Activated CD4-positive, alpha-beta T cell treated with anti-CD3 and anti-CD28 coated beads, Interleukin-10, Interleukin-2, amounts not matched to agents 100 ng/mL and 50 ng/mL, durations not matched to agents 16 hours and 8 hours (primary cell): Measurements from ENCODE around the gene LIFR.
"Not testable (repeated sequence)": the region's sequence is repeated elsewhere in the genome, so short reads cannot be mapped to it uniquely, and the experiment has no call there.

Source experiments
- DNase-seq: peaks from one replicate; pipeline ENCODE4 v3.0.0-alpha.2; 2020

Gene LIFR

DNA sequence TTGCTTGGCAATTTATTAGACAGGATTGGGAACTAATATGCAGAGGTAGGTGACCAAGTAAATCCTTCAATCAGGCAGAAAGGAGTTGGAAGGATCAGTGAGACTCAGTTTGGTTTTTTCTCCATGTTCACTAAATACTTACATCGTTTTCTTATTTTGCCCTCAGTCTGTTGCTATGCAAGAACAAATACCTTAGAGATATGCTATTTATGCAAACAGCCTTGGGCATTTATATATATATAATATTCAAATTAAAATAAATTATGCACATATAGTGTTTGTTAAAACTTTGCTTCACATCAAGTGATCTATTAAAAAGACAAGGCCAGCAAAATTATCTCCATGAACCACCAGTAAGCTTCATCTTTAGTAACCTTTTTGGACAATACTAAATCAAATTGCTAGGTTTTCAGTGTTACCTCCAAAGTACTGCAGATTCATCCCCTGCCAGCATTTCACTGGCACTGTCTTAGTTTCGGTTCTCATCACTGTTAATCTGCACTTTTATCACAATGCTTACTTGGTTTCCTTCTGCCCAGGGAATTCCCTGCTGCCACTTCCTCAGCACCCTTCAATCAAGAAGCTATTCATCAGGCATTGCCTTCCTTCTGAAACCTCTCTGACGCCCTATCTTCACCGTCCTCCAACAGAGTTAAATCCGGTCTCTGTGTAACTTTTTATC, 26.0 kb upstream of the LIFR start:
- no peak for DNase-seq

DNA sequence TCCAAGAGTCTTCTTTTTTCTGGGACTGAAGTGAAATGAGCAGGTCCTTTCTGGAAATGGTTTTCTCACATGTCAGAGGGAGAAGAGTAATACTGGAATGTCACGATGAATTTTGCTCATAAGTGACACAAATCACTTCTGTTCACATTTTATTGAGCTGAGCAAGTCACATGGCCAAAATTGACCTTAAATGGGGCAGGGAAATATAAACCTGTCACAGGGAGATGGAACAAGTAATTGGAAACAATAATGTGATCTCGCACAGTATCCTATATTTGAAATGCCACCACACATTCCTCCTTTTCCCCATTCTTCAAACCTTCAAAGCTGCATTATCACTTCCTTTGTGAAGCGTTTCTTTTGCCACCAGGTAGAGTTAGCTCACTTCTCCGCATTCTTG, 25.2 kb upstream of the LIFR start:
- DNase-seq, result no peak

DNA sequence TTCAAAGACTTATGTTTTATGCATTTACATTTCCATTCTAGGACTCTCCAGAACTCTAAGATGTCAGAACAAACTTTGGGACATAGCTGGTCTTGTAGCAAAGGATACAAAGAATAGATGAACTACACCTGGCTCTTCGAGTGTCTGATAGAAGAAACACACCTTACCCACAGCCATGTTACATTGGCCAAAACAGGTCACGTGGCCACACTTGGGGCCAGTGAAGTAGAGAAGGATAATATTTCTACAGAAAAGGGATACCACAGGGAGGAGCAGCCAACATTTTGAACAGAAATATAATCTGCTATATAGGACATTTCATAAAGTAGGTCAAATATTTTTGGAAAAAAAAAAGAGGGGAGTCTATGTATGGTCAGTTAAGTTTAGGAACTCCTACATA, 22.7 kb upstream of the LIFR start:
- no peak for DNase-seq

DNA sequence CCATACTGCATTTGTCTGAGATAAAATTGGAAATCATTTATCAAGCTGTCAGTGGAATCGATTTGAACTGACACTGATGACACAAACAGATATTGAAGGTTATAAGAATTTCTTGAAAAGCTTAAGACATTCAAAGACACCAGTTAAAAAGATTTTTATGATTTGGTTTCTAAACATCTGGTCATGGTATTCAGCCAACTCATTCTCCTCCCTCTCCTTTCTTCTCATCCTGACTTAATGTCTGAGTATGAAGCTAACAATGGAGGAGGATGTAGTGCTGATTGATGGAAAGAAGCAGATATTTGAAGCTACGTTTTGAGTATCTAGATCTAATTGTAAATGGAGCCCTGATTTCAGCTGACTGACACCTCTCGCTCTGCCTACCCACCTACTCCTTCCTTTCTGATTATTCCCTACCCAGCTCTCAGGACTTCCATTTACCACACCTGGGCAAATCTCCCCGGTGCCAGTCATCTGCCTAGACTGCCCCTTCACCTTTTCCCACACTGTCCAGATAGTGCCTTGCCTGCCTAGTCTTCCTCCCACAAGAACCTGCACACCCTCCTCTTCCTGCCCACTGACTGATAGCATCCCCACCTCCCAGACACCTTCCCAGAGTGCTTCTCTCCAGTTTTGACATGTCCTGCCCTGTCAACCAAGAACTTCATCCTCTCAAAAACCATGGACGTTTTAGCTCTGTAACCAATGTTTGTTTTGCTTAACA, 20.7 kb upstream of the LIFR start:
- DNase-seq, result no peak

DNA sequence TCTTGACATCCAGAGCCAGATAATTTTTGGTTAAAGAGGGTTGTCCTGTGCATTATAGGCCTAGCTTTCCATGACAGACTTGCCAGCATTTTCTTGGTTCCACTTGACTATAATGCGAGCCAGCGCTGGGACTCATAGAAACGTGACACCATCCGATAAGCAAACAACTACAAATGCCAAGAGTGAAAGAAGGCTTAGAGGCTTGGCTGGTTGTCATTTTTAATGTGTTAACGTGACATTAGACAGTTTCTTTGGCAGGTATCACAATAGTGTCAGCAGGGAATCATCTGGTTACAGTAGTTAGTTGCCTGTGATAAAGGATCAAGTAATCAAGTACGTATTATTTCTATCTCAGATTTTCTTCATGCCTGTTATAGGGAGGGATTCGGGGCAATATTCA, 20.0 kb upstream of the LIFR start:
- no peak for DNase-seq

DNA sequence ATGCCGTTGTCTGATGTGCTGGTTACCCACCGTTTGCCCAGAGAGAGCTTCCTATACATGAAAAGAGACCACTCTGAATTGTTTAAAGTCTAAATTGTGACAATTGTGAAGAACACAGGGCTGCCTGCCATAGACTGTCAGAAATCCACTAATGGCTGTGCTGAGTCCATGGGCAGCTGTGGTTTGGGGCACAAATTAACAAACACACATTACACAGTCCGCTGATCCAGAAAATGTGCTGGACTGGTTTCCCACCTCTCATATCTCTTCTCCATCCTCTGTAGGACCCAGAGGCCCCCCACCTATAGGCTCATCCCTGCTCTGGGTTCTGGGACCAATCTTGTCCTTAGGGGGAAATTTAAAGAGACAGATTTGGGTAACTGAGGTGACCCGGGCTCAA, 19.0 kb upstream of the LIFR start:
- no peak for DNase-seq

DNA sequence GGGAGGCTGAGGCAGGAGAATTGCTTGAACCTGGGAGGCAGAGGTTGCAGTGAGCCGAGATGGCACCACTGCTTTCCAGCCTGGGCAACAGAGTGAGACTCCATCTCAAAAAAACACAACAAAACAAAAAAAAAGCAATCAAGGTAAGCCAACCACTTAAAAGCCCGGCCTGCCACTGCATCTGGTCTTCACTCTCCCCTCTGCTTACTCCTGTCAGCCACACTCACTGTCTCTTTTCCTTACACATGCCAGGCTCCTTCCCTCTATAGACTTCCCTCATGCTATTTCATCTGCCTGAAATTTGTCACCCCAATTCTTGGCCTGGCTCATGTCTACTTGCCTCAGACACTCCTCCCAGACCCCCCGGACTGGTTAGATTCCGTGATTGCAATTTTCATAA, 17.6 kb upstream of the LIFR start:
- no peak for DNase-seq

DNA sequence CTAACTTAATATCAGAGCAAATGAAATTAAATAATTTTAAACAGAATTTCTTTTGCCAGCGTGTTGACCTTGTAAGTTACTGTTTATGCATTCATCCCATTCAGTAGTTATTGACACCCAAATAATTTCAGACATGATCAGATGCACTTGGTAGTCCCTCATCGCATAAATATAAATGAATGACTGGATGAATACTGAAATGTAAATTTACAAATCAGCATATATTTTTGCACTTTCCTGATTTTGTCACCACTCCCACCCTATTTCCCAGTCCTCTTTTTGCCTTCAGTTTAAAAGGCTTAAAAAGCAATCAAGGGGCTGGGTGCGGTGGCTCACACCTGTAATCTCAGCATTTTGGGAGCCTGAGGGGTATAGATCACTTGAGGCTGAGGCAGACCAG, 17.1 kb upstream of the LIFR start:
- no peak for DNase-seq

DNA sequence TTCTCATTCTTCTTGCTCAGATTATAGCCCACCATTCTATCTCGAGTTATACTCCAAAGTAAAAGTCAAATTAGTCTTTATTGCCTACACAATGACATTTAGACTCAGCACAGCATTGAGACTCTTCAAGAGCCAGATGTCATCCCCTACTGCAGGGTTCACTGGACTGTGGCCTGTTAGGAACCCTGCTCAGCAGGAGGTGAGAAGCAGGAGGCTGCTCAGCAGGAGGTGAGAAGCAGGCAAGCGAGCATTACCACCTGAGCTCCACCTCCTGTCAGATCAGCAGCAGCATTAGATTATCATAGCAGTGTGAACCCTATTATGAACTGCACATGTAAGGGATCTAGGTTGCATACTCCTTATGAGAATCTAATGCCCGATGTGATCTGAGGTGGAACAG, 12.7 kb upstream of the LIFR start:
- no peak for DNase-seq

DNA sequence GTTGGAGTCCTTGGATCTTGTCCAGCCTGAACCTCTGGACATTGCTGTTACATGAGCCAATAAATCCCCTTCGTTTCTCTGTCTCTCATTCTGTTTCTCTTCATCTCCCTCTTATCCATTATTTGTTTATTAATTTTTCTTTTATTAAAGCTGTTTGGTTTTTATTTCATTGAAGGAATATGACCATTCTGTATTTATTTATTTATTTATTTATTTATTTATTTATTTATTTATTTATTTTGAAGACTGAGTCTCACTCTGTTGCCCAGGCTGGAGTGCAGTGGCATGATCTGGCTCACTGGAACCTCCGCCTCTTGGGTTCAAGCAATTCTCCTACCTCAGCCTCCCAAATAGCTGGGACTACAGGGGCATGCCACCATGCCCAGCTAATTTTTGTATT, 10.9 kb upstream of the LIFR start:
- DNase-seq, result not testable (repeated sequence)

DNA sequence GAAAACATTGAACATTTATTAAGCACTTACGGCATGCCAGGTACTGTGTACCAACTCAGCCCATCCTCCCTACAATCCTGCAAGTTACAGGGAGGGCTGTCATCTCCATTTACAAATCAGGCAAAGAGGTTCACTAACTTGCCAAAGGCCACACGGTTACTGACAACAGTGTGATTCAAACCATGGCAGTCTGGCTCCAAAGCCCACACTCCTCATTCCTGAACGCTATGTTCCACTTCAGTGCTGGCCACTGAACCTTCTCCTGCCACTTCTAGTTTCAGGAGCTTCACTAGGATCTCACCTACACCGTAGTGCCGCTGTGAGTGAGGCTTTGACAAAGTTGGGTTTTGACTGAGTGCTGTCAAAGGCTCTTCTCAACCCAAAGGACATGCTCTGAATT, 7.2 kb upstream of the LIFR start:
- no peak for DNase-seq

DNA sequence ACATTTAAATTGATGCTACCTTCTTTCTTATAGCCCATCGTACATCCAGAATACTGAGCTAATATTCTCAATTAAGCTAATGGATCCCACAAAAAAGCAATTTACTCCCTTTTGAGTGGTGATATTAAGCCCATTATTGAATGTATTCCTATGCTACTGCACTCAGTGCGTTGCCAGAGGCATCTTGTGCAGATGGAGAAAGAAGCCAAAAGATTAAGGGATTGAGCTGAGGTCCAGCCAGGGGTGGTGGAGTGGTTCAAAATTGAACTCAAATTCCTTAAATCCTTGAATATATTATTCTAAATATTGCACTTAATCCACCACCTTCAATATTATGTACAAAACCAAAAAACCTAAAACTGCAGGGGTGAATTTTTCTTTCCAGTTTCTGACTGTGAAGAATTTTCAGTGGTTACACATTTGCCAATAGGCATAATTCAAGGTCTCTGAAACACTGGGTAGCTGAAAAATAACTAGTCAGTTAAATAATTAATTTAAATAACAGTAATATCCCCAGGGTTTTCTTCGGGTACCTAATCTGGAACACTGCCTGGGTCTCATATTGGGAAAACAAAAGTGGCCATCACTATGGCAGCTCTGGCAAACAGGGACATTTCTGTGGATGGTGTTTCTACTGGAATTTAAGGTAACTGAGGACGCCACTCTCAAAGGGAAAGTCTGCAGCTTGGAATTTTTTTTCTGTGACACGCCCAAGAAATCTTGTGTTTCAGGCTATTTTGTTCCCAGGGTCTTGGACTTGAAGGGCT, 6.2 kb upstream of the LIFR start:
- no peak for DNase-seq

DNA sequence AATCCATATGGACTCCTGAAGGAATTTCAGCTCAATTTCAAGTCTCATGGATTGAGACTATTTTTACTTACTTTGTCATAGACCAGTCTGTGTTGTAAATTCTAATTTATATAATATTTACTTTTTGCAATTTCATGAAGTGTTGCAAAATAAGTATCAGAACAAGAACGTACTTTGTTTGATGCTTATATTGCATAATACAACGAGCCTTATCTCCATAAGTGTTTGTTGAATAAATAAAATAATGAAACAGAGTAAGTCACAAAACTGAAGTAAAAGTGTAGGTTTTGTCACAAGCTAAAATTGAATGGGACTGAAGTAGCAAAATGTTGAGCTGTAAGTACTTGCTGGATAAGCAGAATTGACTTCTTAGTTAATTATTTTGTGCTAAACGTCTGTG, 3.0 kb upstream of the LIFR start:
- DNase-seq, result no peak

DNA sequence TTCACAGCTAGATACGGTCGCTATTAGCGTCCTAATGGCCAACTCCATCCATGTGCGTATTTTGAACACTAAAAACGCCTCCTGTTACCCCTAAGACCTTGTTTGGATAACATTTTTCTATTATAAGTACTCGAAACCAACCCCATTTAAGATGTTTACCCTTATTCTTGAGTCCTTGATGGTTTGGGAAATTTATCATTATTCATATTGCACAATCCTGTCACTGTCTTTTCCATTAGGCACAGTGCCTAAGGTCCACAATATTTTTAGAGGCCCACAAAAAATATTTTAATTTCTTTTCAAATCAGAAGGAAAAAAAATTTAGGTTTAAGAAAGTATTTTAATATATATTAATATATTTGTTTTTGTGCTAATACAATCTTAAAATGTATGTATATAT, 1.3 kb upstream of the LIFR start:
- DNase-seq, result no peak

DNA sequence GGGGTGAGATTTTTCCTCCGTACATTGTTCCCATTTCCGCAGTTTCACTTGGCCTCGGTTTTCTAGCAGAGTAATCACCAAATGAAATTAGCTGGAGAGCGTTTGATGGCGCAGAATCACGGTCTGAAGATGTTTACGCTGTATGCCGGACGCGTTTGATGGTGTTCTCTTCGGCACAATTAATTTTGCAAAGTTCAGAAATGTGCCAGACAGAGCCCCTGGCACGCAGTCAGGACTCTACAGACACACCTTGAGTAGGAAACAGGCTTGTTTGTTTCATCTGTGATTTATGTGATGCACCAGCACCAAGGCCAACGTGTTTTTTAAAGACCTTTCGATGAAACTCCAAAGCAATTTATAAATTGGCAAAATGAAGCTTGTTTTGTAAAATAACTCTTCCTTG, 863 bp upstream of the LIFR start:
- no peak for DNase-seq

DNA sequence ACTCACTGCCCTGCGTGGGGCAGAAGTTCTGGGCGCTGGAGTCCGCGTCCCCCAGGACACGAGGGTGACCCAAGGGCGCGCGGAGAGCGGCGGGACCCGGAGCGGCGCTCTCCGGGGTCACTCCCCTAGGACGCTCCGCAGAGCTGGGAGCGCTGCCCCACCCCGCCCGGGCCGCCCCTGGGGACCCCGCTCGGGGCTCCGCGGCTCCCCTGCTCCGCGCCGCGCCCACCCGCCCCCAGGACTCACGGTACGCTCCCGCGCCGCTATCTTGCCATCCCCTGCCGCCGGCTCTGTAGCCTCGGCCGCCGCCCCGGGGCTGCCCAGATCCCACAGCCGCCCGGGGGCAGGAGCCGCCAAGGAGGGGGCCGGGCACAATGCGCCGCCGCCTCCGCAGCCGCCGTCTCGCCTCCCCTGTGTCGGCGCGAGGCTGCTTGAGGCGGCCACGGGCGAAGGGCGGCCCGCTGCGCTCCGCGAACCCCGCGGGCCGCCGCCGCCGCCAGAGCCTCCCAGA, 303 bp downstream of the LIFR start:
- DNase-seq, result no peak

DNA sequence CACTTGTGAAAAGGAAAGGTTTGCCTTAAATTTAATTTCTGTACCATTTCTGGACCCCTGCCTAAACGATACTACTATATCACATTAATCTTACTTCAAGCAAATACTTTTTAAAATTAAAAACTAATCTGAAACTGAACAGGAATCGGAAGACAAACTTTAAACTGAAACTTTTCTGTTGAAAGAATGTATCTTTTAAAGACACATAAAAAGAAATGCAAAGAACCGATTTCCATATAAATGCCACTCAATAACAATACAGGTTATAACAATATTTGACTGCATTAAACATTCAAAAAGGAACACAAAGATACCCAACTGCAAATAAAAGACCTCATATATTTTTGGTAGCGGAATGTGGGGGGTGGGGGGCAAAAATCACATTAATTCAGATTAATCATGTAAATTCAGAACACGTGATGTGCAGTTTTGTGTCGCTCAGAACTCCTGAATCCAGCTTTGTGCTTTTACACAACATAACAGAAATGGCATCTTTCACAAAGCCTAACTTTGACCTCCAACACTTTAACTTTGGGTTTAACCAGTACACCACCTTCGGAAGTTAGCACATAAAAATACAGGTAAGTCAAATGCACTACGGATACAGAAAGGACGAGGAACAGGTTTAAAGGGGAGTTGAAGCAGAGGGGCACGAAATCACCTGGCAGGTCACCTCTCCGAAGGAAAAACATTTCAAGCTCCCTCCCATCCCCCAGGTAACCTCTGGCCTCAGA, 925 bp downstream of the LIFR start:
- DNase-seq, result no peak

DNA sequence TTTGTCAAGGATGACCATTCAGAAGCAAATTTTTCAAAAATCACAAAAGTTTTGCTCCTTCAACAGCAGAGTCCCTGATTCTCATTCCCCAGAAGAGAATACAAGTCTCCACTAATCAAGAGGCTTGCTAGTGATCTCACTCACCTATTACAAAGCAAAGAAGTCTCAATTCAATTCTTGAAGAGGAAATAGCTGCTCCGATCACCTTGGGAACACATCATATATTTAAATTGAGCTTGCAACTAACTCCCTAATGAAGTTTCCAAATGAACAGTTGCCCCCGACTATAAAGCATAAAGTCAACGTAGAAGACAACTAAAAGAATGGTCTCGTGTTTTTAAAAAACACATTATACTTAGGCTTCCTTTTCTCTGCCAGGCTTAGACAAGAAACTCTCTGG, 1.6 kb downstream of the LIFR start:
- DNase-seq, result no peak

DNA sequence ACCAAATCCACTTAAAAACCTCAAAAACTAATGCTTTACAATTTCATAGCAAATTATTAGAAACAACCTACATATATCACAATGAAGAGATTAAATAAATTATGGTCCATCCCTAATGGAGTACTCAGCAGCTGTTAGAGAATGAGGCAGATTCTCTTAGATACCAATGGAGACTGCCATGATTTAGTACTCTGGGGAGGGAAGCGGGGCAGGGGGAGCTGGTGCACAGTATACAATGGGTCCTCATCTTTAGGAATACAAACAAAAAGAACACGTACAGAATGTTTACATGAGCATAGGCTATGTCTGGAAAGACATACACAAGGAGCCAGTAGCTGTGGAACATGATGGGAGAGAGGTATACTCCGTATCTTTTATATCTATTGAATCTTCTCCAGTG, 2.0 kb downstream of the LIFR start:
- DNase-seq, result no peak

DNA sequence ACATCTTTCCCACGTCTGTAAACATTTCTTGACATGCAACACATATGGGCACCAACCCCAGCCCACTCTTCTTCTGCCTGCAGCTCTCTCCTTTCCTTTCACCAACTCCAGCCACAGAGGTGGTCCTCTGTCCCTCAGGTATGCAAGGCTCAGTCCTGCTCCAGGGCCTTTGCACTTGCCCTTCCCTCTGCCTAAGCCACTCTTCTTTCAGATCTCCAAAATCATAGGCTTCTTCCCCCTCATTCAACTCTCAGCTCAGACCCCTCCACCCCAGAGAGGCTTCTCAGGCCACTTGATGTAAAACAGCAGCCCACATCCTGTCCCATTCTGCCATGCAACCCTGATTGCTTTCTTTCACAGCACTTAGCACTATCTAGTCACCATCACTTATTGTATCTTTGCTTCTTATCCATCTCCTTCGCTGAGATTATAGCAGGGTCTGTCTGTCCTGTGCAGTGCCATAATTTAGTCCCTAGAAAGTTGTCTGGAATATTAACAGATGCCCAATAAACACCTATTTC, 3.4 kb downstream of the LIFR start:
- DNase-seq, result no peak

DNA sequence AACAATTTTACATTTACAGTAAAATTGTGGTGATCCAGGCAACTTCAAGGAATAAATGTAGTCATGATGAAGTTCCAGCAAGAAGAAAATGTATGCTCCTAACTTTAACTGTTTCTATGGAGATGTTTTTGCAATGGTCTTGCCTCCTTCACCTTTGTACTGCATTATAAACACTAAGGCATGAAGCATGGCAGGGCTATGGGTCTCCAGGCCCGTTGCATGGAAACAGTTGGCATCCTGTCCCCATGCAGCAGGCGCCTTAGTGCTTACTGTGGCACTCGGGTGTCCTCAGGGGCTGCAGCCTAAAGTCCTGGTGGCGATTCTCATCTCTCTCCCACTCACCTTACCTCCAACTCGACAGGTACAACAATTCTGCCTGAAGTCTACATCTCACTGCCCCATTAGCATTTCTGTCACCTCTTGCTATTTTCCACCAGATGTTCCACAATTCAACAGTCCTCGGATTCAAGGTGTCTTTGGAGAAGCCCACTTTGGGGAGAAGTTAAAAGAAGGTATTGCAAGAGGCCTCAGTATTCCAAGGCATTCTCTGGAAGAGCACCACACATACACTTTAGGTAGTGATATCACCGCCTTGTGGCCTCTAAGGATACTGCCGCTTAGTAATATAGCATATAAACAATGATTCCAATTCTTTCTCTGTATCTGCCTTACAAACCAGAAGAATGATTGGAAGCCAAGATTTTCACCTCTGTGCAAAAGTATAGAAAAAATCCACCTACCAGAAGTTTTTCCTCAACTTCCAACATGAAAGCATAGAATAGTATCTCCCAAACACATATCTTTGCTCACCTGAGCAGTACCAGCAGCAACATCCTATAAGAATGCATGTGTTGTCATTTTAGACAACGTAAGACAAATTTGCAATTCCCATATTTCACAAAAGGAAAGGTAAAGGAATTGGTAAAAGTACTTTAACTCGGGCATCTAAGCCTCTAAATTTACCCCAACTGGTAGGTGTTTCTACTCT, 5.1 kb downstream of the LIFR start:
- peak; percentile 15 for DNase-seq
